ENCODE data around the gene NOL3. TPM values are rescaled to one million over a fixed set of nuclear protein-coding genes. Genes with fewer than 3 reads are reported as not detected.

Gene NOL3
- total RNA-seq, 1 donor from 2014 or later: 19.2 TPM

- Histone ChIP-seq H3K27me3 (no peaks in the 10 kb centered on the region), H3K27ac (no peak overlapping the region), H3K36me3 (no peaks in the 10 kb centered on the region), H3K4me3 (no peak overlapping the region), H3K9me3 (no peaks in the 10 kb centered on the region), H3K4me1 (no peaks in the 10 kb centered on the region)
- no peak for TF ChIP-seq POLR2AphosphoS5 (IDR thresholded peaks at IDR 0.05; ENCODE audit: insufficient read depth in 1 of 2, low read depth in 1 of 2)
- TF ChIP-seq POLR2A (IDR thresholded peaks at IDR 0.05): no peak
- TF ChIP-seq, protein P1, sequence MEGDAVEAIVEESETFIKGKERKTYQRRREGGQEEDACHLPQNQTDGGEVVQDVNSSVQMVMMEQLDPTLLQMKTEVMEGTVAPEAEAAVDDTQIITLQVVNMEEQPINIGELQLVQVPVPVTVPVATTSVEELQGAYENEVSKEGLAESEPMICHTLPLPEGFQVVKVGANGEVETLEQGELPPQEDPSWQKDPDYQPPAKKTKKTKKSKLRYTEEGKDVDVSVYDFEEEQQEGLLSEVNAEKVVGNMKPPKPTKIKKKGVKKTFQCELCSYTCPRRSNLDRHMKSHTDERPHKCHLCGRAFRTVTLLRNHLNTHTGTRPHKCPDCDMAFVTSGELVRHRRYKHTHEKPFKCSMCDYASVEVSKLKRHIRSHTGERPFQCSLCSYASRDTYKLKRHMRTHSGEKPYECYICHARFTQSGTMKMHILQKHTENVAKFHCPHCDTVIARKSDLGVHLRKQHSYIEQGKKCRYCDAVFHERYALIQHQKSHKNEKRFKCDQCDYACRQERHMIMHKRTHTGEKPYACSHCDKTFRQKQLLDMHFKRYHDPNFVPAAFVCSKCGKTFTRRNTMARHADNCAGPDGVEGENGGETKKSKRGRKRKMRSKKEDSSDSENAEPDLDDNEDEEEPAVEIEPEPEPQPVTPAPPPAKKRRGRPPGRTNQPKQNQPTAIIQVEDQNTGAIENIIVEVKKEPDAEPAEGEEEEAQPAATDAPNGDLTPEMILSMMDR (IDR thresholded peaks at IDR 0.05): no peak
- DNase-seq (ENCODE audit: extremely low spot score in 2 of 2): no peak
- intact Hi-C loops (cut with DNase I): no loop called here
Measured at GRCh38 chr16:67209565-67209964, 39.2 kb downstream of the NOL3 start.

DNA sequence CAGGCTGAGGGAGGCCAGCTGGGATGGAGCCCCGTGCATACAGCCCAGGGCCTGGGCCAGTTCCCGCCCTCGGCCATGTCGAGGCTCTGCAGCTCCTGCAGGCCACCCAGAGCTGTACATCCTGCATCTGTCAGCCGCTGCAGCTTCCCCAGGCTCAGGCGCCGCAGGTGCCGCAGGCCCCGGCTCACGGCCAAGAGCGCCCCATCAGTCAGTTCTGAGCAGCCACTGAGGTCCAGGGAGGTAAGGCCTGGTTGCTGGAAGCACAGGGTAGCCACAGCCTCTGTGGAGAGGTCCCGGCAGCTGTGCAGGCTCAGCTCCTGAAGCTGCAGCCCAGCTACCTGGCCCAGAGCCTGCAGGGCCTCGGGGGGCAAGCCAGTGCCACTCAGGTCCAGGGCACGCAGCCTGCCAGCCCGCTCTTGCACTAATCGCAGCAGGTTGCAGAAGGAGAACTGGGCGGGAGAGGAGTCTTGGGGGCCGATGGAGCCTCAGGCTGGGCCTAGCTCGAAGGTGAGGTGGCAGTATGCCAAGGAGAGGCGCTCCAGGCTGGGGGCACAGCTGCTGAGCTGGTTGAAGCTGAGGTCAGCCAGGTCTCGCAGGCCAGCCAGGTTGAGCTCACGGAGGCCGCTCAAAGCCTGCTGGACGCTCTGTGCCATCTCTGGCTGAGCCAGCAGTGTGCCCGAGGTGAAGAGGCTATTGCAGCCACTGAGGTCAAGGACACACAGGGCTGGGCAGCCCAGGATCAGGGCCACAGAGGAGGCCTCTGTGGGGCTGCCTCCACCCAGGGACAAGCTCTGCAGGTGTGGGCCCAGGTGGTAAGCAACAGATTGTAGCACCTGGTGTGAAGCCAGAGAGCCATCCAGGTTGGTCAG lies 40.0 kb downstream of the NOL3 start:
- TF ChIP-seq POLR2AphosphoS5 (IDR thresholded peaks at IDR 0.05; ENCODE audit: insufficient read depth in 1 of 2, low read depth in 1 of 2) (no peak), POLR2A (IDR thresholded peaks at IDR 0.05) (no peak)
- TF ChIP-seq, protein P1 (IDR thresholded peaks at IDR 0.05): no peak
- intact Hi-C loops (cut with DNase I): no loop called here

GRCh38 chr16:67211674-67212073 lies 41.3 kb downstream of the NOL3 start:
- no peak for TF ChIP-seq POLR2AphosphoS5 (IDR thresholded peaks at IDR 0.05; ENCODE audit: insufficient read depth in 1 of 2, low read depth in 1 of 2)
- no peak for TF ChIP-seq POLR2A (IDR thresholded peaks at IDR 0.05)
- TF ChIP-seq, protein P1 (IDR thresholded peaks at IDR 0.05): no peak
- Histone ChIP-seq H3K27me3 (no peaks in the 10 kb centered on the region), H3K4me3 (no peak overlapping the region), H3K36me3 (no peaks in the 10 kb centered on the region), H3K4me1 (no peaks in the 10 kb centered on the region), H3K27ac (no peak overlapping the region), H3K9me3 (no peaks in the 10 kb centered on the region)
- no peak for DNase-seq (ENCODE audit: extremely low spot score in 2 of 2)
- intact Hi-C loops (cut with DNase I): no loop called here

More for the DNA sequence above, 40.0 kb downstream of the NOL3 start:
- H3K9me3 ChIP-seq: no peaks in the 10 kb centered on the region
- H3K4me3 ChIP-seq: no peak overlapping the region
- H3K27me3 ChIP-seq: no peaks in the 10 kb centered on the region
- no peaks in the 10 kb centered on the region for H3K4me1 ChIP-seq
- H3K36me3 ChIP-seq: no peaks in the 10 kb centered on the region
- DNase-seq (ENCODE audit: extremely low spot score in 2 of 2): no peak
- no peak overlapping the region for H3K27ac ChIP-seq

- H3K36me3 ChIP-seq: no peaks in the 10 kb centered on the region
- intact Hi-C loops (cut with DNase I): no loop called here
Measured at GRCh38 chr16:67212766-67213165, 42.4 kb downstream of the NOL3 start.

More at GRCh38 chr16:67212766-67213165, 42.4 kb downstream of the NOL3 start:
- H3K27me3 ChIP-seq: no peaks in the 10 kb centered on the region
- H3K4me1 ChIP-seq: no peaks in the 10 kb centered on the region
- H3K9me3 ChIP-seq: no peaks in the 10 kb centered on the region
- H3K27ac ChIP-seq: no peak overlapping the region
- TF ChIP-seq, protein P1 (IDR thresholded peaks at IDR 0.05): no peak
- no peak for TF ChIP-seq POLR2AphosphoS5 (IDR thresholded peaks at IDR 0.05; ENCODE audit: insufficient read depth in 1 of 2, low read depth in 1 of 2)
- TF ChIP-seq POLR2A (IDR thresholded peaks at IDR 0.05): no peak
- DNase-seq (ENCODE audit: extremely low spot score in 2 of 2): no peak
- no peak overlapping the region for H3K4me3 ChIP-seq
